Measurements from ENCODE around the gene LAX1.

GRCh38 chr1:203717120-203717519 is 47.9 kb upstream of the LAX1 start:
- TF ChIP-seq POLR2AphosphoS5 (IDR thresholded peaks at IDR 0.05; ENCODE audit: low read depth, low read length) (no peak), POLR2A (IDR thresholded peaks at IDR 0.05; ENCODE audit: low read depth, low read length) (no peak), TAF1 (IDR thresholded peaks at IDR 0.05; ENCODE audit: low read depth, low read length) (no peak), PAX5 (IDR thresholded peaks at IDR 0.05; ENCODE audit: insufficient read depth, low read length, severe bottlenecking) (no peak), SPI1 (IDR thresholded peaks at IDR 0.05; ENCODE audit: low read depth, low read length) (no peak)
